GM21528 (cell line): ENCODE results near the gene C20orf204.

Experiments used
- ATAC-seq: cut with Tn5 transposase; IDR thresholded peaks from one replicate; pipeline ENCODE4 v1.9.1; 2021; ENCODE audit warnings: mild to moderate bottlenecking, moderate library complexity; ENCODE audit not compliant: unreplicated experiment, low FRiP score

The C20orf204 gene

GRCh38 chr20:64041040-64041780 lies 5.2 kb downstream of the C20orf204 start:
- ATAC-seq = no peak

- ATAC-seq = no peak
Observed at GRCh38 chr20:64041781-64042053, 5.7 kb downstream of the C20orf204 start.

GRCh38 chr20:64042054-64042781 lies 6.2 kb downstream of the C20orf204 start:
- no peak for ATAC-seq

DNA sequence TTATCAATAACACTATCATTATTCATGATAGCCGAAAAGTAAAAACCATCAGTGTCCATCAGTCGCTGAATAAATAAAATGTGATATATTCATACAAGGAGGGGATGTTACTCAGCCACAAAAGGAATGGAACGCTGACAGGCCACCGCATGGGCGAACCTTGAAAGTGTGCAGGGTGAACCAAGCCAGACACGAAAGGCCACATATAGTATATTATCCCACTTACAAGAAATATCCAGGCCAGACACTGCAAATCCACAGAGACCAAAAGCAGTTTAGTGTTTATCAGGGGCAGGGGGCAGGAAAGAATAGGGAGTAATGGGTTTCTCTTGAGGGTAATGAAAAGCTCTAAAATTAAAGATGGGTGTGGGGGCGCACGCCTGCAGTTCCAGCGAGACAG lies 7.8 kb downstream of the C20orf204 start:
- no peak for ATAC-seq

DNA sequence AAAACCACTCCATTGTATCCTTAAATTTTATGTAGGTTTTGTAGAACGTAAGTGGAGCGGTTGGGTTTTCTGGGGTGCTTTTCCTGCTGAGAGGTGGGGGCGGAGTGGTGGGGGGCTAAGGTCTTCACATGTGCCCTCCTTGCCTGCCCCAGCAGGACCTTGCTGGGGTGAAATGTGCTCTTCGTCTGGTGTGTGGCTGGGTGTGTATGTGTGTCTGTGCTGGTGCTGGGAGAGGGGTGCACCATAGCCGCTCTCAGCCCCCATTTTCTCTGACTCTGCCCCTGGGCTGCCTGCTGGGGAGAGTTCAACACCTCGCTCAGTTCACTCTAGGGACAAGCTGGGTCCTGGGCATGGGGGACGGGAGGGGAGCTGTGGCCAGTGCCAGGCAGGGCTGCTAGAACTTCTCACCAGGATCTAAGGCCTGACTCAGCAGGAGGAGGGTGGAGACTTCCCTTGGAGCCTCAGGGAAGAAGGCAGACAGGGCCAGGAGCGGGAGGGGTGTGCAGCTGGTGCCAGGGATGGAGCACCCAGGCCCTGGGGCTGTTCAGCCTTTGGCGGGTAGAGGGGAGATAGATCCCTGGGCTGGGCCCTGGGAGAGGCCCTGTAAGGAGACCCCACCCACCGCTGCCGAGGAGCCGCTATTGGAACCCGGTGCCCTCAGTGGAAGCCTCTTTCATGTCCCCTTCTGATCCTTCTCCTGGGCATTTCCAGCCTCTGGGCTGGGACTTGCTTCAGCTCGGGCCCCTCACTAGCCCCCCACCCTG lies 8.7 kb downstream of the C20orf204 start:
- ATAC-seq = no peak

DNA sequence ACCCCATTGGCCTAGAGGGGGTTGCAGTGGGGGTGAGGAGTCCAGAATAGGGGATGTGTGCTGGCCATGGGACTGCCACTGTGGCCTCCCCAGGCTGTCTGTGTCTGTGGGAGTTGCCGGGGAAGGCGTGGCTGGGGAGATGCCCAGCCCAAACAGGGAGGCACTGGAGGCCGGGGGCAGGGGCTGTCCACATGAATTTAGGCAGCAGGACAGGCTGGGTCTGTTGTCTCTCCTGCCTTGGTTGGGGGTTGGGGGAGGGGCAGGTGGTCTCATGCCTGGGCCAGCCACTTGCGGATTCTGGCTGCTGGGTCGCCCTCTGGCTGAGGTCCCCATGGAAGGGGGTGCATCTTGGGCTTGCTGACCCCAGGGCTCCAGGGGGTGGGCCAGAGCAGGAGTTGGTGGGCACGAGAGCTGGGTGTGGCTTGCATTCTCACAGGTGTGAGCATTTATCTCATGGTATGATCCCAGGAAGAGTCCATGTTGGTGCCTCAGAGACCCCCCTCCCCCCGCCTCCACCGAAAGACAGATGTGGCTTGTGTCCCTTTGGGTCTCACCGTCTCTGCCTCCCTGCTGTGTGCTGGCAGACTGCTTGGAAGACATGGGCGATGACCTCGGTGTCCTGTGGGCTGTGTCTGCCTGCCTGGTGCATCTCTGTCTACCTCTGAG lies 9.5 kb downstream of the C20orf204 start:
- no peak for ATAC-seq

GRCh38 chr20:64047046-64047389 lies 11.0 kb downstream of the C20orf204 start:
- no peak for ATAC-seq

DNA sequence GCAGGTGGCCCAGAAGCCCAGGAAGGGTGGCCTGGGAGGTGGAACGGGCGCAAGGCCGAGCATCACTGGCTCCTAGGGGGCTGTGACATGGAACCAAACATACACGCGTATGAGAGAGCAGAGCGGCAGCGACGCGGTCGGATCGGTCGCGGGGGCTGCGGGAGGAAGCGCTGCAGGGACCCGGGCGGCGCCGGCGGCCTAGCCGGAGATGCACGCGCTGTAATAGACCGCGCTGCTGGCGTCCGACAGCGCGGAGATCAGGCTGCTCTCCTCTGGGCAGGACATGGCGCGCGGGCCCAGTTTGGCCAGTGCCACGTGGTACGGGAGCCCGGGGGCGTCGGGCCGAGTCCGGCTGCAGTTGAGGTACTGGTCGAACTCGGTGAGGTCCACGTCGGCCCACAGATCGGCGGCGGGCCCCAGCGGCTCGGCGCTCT lies 12.0 kb downstream of the C20orf204 start:
- no peak for ATAC-seq

- ATAC-seq = no peak
Observed at GRCh38 chr20:64048402-64049044, 12.5 kb downstream of the C20orf204 start.

GRCh38 chr20:64049060-64049877 lies 13.3 kb downstream of the C20orf204 start, which contains the start of gene SOX18:
Gene SOX18 (minus strand): TSS chr20:64049639. CDS start chr20:64049516, 123 bp downstream.
- no peak for ATAC-seq

DNA sequence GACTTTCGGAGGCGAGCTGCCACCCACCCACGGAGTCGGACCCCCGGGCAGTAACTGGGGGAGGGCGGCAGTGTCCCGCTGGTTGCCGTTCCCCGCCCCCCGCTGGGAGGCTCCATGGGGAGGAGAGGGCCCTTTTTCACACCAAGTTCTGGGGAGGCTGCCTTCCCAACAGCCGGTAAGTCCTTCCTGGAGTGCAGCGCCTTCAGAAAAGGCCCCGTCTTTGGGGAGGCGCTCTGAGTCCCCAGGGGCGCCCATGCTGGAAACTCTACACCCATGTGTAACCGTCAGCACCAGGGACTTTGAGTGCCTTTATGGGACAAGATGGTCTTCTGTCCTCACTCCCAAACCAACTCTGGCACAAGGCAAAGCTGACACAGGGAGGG lies 13.9 kb downstream of the C20orf204 start:
- ATAC-seq = no peak

- ATAC-seq = no peak
Observed at GRCh38 chr20:64050261-64051032, 14.5 kb downstream of the C20orf204 start.

DNA sequence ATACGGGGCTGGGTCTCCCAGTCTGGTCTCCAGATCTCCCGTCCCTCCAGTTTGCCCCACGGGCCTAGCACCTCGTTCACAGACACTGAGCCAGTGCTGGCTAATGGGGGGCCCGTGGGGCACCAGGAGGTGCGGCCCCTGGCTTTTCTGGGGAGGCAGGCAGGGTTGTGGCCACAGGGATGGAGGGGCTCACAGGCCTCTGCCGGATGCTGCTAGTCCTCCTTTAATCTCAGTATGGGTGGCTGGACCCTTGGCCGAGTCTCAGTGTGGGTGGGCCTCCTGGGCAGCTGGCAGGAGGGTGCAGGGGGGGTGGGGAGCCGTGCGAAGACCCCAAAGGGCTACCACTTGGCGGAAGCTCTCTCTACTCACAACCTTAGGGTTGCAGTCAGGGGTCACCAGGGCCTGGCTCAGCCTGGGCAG lies 15.1 kb downstream of the C20orf204 start:
- ATAC-seq = no peak

DNA sequence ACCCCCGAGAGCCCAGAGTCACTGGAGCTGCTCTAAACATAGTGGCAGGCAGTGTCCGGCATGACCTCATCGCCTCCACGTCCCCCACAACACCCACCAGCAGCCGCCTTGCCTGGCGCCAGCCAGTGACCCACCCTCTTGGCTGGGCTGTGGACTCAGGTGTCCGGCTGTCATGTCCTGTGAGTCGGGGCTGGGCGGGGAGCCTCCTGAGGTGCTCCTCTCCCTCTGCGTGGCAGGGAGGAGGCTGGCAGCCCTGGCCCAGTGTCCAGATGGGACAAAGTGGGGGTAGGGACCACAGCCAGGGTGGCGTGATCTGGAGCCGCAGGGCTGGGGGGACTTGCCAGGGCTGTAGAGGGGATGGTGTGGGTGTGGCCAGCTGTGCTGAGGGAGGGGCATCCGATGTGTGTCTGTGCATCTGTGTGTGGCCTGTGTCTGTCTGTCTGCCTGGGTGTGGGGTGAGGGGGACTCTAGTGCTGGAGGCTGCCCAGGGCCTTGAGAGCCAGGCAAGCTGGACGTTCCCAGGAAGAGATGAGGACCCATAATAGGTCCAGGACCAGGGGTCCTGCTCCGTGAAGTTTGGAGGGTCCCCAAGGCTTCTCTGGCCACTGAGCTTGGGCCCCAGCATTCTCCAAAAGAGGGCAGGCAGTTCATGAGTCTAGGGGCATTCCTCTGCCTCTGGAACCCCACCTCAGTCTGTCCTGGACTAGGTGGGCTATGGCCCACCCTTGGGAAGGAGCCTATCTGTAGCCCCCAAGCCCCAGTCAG lies 15.8 kb downstream of the C20orf204 start:
- ATAC-seq = no peak

DNA sequence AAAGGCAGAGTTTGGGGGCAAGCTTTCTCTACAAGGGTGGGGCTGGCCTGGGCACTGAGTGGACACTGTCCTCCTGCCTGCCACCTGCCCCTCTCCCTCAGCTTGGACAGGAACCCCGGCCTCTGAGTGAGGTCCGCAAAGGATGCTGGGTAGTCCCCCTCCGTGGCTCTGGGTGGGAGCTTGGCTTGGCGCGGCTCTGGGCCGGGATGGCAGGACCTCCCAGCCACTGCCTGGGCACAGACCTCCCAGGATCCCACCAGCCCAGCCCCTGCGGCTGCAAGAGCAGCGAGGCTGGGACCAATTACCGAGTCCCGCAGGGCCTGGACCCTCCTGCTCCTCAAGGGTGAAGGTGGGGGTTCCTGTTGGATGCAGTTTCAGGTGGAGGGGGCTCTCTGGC lies 16.3 kb downstream of the C20orf204 start:
- no peak for ATAC-seq

GRCh38 chr20:64052987-64053840 lies 17.2 kb downstream of the C20orf204 start:
- no peak for ATAC-seq
